Common myeloid progenitor, CD34-positive (primary cell): ENCODE measurements around the gene B3GALNT2.

Experiments used
- CTCF ChIA-PET: fragments of 350-600 bp; sonication (Branson Sonifier 250); formaldehyde crosslinking; loops from one replicate; lab custom pipeline; 2021; ENCODE audit warnings: antibody characterized with exemption; lab: Charles Lee
- POLR2A ChIA-PET: fragments of 350-600 bp; sonication (Branson Sonifier 250); formaldehyde crosslinking; loops from one replicate; lab custom pipeline; 2021; ENCODE audit warnings: antibody characterized with exemption; lab: Charles Lee
- DNase-seq, 3 donors: peaks; one replicate each; pipeline versions ENCODE4 v3.0.0 to v3.0.0-alpha.2; 2013
- H3K27ac ChIP-seq, 2 experiments: 1 replicate in 1 of 2; 2 replicates in 1 of 2; pipeline ENCODE4 v1.7.0; 2013; ENCODE audit warnings: inconsistent platforms in 2 of 2, low read length in 2 of 2, mild to moderate bottlenecking in 2 of 2, low read depth in 1 of 2, moderate library complexity in 1 of 2; ENCODE audit not compliant: severe bottlenecking in 2 of 2, insufficient read depth in 1 of 2, poor library complexity in 1 of 2
- H3K27me3 ChIP-seq, 5 experiments: replicated peaks in 2 of 5; 1 replicate in 3 of 5; 2 replicates in 2 of 5; pipeline versions ENCODE4 v1.6.1 to v1.7.0; 2013; ENCODE audit warnings: low read length in 4 of 5, mild to moderate bottlenecking in 2 of 5, moderate library complexity in 2 of 5, inconsistent platforms in 1 of 5; ENCODE audit not compliant: insufficient read depth in 5 of 5, control insufficient read depth in 4 of 5
- H3K36me3 ChIP-seq, 4 experiments: 1 replicate in 2 of 4; 2 replicates in 2 of 4; pipeline versions ENCODE4 v1.6.1 to v1.7.0; 2013; ENCODE audit warnings: low read length in 3 of 4, control low read depth in 1 of 4, mild to moderate bottlenecking in 1 of 4; ENCODE audit not compliant: control insufficient read depth in 4 of 4, insufficient read depth in 4 of 4
- H3K4me1 ChIP-seq, 4 experiments: 1 replicate in 3 of 4; 2 replicates in 1 of 4; pipeline versions ENCODE4 v1.6.1 to v1.7.1; 2013; ENCODE audit warnings: low read length in 3 of 4, mild to moderate bottlenecking in 3 of 4, control low read depth in 1 of 4, inconsistent platforms in 1 of 4, moderate library complexity in 1 of 4; ENCODE audit not compliant: control insufficient read depth in 4 of 4, insufficient read depth in 4 of 4; ENCODE audit errors: control extremely low read depth in 1 of 4
- H3K4me3 ChIP-seq, 7 experiments: 1 replicate in 4 of 7; 2 replicates in 3 of 7; pipeline versions ENCODE4 v1.5.1 to v1.7.0; 2013; ENCODE audit warnings: mild to moderate bottlenecking in 7 of 7, low read length in 6 of 7, moderate library complexity in 6 of 7, inconsistent platforms in 2 of 7, low read depth in 2 of 7, control low read depth in 1 of 7; ENCODE audit not compliant: insufficient read depth in 4 of 7, control insufficient read depth in 1 of 7; ENCODE audit errors: extremely low read depth in 1 of 7
- H3K9me3 ChIP-seq, 5 experiments: 1 replicate in 4 of 5; 2 replicates in 1 of 5; pipeline versions ENCODE4 v1.6.1 to v1.7.1; 2013; ENCODE audit warnings: low read length in 4 of 5, mild to moderate bottlenecking in 2 of 5, inconsistent platforms in 1 of 5, low read depth in 1 of 5, moderate library complexity in 1 of 5; ENCODE audit not compliant: control insufficient read depth in 4 of 5, insufficient read depth in 2 of 5; ENCODE audit errors: control extremely low read depth in 1 of 5
- WGBS: methylation state at CpG from one replicate; pipeline ENCODE4 v1.1.5; 2013; ENCODE audit not compliant: insufficient coverage; 5-methylcytosine and 5-hydroxymethylcytosine counted together

The B3GALNT2 gene

GRCh38 chr1:235426143-235426542, 78.1 kb downstream of the B3GALNT2 start:
- Histone ChIP-seq H3K27ac (no peak overlapping the region), H3K4me1 (peaks cover 3 to 26% (median 22%) of the 10 kb centered on the region in 4 experiments), H3K36me3 (peaks cover 3 to 7% (median 4%) of the 10 kb centered on the region in 4 experiments), H3K9me3 (no peaks in the 10 kb centered on the region), H3K4me3 (no peak overlapping the region), H3K27me3 (no peaks in the 10 kb centered on the region)
- POLR2A ChIA-PET: no interaction called here
- no peak for DNase-seq
- CTCF ChIA-PET: interaction anchor here (1.1 to 1.5 kb wide), 2 partner anchors 9 to 10 kb away, joined by 4 to 8 read pairs; no protein-coding TSS in a partner anchor
- WGBS: 94% methylated on average over 3 of the region's 4 CpGs

DNA sequence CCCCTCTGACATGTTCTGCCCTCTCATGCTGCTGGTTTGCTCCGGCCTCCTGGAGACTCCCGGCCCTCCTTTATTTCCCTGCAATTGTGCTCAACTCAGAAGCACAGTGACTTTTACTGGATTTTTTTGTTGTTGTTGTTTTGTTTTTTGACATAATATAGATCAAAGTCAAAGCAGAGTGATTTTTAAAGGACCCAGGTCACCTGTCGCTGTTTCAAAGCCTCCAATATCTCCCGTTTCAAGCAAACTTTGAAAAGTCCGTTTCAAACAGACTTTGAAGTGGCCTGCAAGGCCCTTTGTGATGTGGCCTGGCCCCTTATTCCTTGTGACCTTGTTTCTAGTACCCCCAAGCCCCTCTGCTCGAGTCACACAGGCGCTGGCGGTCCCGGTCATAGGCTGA, 78.9 kb downstream of the B3GALNT2 start:
- Histone ChIP-seq H3K27ac (no peak overlapping the region), H3K4me3 (no peak overlapping the region), H3K36me3 (peaks cover 3 to 7% (median 3%) of the 10 kb centered on the region in 4 experiments), H3K27me3 (no peaks in the 10 kb centered on the region), H3K4me1 (peaks cover 3 to 26% (median 22%) of the 10 kb centered on the region in 4 experiments), H3K9me3 (no peaks in the 10 kb centered on the region)
- CTCF ChIA-PET: interaction anchor here (1.1 kb wide), 1 partner anchor 9 kb away, joined by 4 read pairs; no protein-coding TSS in a partner anchor
- POLR2A ChIA-PET: no interaction called here
- 96% methylated on average over 8 of the region's 9 CpGs for WGBS
- DNase-seq: no peak

DNA sequence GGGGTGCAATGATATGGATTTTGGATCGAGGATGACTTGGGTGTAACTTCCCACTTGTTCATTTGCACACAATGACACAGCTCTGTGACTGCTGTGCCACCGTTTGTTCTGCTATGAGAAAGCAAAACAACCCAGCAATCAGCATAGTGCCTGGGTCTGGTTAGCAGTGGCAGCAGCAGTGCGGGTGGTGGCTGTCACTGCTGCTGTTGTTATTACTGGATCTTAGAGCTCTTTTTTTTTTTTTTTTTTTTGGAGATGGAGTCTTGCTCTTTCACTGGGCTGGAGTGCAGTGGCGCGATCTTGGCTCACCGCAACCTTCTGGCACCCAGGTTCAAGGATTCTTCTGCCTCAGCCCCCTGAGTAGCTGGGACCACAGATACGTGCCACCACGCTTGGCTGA, 80.2 kb downstream of the B3GALNT2 start:
- Histone ChIP-seq H3K4me3 (peak overlapping the region in 1 of 7 experiments; percentile 55), H3K27ac (no peak overlapping the region), H3K36me3 (peaks cover 2 to 7% (median 5%) of the 10 kb centered on the region in 4 experiments), H3K9me3 (no peaks in the 10 kb centered on the region), H3K4me1 (peaks cover 3 to 26% (median 22%) of the 10 kb centered on the region in 4 experiments), H3K27me3 (no peaks in the 10 kb centered on the region)
- ChIA-PET POLR2A (interaction anchor here (0.5 to 0.6 kb wide), 2 partner anchors 19 to 119 kb away, joined by 3 read pairs; no protein-coding TSS in a partner anchor), CTCF (interaction anchor here (0.9 kb wide), 1 partner anchor 29 kb away, joined by 3 read pairs; no protein-coding TSS in a partner anchor)
- 64% methylated on average over 6 of the region's 8 CpGs for WGBS
- peak in 2 of 3 donors; percentile 76 to 82 for DNase-seq

DNA sequence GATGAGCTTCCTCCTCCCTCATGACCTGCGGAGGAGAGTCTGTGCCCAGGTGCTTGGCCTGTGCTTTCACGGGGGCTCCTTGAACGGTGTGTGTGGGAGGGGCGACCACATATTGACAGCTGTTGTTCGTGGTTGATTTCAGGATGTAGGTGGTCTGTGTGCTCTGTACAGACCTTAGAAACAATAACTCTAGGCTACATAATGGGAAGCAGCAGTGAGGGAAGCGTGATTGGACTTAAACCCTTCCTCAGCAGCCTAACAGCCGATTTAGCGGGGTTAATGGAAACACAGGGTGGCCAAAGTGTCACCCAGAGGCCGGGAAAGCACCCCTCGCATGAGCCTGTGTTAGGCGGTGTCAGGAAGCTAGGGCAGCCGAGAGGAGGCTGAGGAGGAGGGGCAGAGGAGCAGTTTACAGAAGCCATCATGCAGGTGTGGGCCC, 81.0 kb downstream of the B3GALNT2 start:
- 6% methylated on average over 11 of the region's 12 CpGs for WGBS
- no peaks in the 10 kb centered on the region for H3K9me3 ChIP-seq
- POLR2A ChIA-PET: no interaction called here
- CTCF ChIA-PET: interaction anchor here (0.5 to 0.9 kb wide), 3 partner anchors 10 to 319 kb away, joined by 3 to 4 read pairs (median 3); no protein-coding TSS in a partner anchor
- H3K4me3 ChIP-seq: peak overlapping the region in 1 of 7 experiments; percentile 55
- DNase-seq: peak in 2 of 3 donors; percentile 66 to 68
- peaks cover 2 to 11% (median 7%) of the 10 kb centered on the region in 4 experiments for H3K36me3 ChIP-seq
- H3K27me3 ChIP-seq: no peaks in the 10 kb centered on the region
- no peak overlapping the region for H3K27ac ChIP-seq
- H3K4me1 ChIP-seq: peaks cover 3 to 26% (median 22%) of the 10 kb centered on the region in 4 experiments

- Histone ChIP-seq H3K9me3 (no peaks in the 10 kb centered on the region), H3K4me3 (no peak overlapping the region), H3K4me1 (peaks cover 3 to 26% (median 22%) of the 10 kb centered on the region in 4 experiments), H3K27ac (no peak overlapping the region), H3K27me3 (no peaks in the 10 kb centered on the region), H3K36me3 (peaks cover 2 to 15% (median 4%) of the 10 kb centered on the region in 4 experiments)
- WGBS: 11% methylated on average over 1 of the region's 3 CpGs
- ChIA-PET POLR2A (interaction anchor here (0.7 kb wide), 1 partner anchor 320 kb away, joined by 3 read pairs; no protein-coding TSS in a partner anchor), CTCF (interaction anchor here (0.6 to 1.4 kb wide), 3 partner anchors 22 to 258 kb away, joined by 3 read pairs; no protein-coding TSS in a partner anchor)
- DNase-seq: peak in 2 of 3 donors; percentile 57 to 64
Measured at GRCh38 chr1:235421751-235422150, 82.5 kb downstream of the B3GALNT2 start.

- CTCF ChIA-PET: interaction anchor here (0.8 to 2.9 kb wide), 30 partner anchors 8 to 366 kb away, joined by 3 to 38 read pairs (median 4); no protein-coding TSS in a partner anchor
- WGBS: 0% methylated on average over 2 of the region's 8 CpGs
- no peak overlapping the region for H3K4me3 ChIP-seq
- POLR2A ChIA-PET: interaction anchor here (0.7 kb wide), 1 partner anchor 195 kb away, joined by 3 read pairs; no protein-coding TSS in a partner anchor
- H3K9me3 ChIP-seq: no peaks in the 10 kb centered on the region
- DNase-seq: peak; percentile 74 to 86 (median 77)
- H3K27me3 ChIP-seq: no peaks in the 10 kb centered on the region
- peaks cover 0 to 10% (median 7%) of the 10 kb centered on the region in 4 experiments for H3K4me1 ChIP-seq
- H3K36me3 ChIP-seq: peaks cover 0 to 17% (median 6%) of the 10 kb centered on the region in 4 experiments
- no peak overlapping the region for H3K27ac ChIP-seq
Measured at GRCh38 chr1:235417086-235417697, 87.1 kb downstream of the B3GALNT2 start.
